ENCODE measurements around the gene SH2D6.

Gene SH2D6

GRCh38 chr2:85396531-85397470 lies 21.7 kb upstream of the SH2D6 start:
- H3K4me3 ChIP-seq, result peak overlapping the region in 1 of 7 experiments; percentile 21

GRCh38 chr2:85397925-85398331 lies 20.6 kb upstream of the SH2D6 start:
- Histone ChIP-seq H3K27ac (peak overlapping the region in 14 of 21 experiments; percentile 25 to 85 (median 63)), H3K4me3 (no peak overlapping the region)

More at GRCh38 chr2:85396531-85397470, 21.7 kb upstream of the SH2D6 start:
- peak overlapping the region in 19 of 21 experiments; percentile 7 to 85 (median 60) for H3K27ac ChIP-seq

- no peak overlapping the region for H3K4me3 ChIP-seq
- peak overlapping the region in 14 of 21 experiments; percentile 6 to 85 (median 63) for H3K27ac ChIP-seq
Observed at GRCh38 chr2:85398426-85399182, 19.9 kb upstream of the SH2D6 start.

- peak overlapping the region in 6 of 21 experiments; percentile 6 to 84 (median 56) for H3K27ac ChIP-seq
- H3K4me3 ChIP-seq, result no peak overlapping the region
Observed at GRCh38 chr2:85399183-85399455, 19.4 kb upstream of the SH2D6 start.

- Histone ChIP-seq H3K4me3 (no peak overlapping the region), H3K27ac (no peak overlapping the region)
Observed at GRCh38 chr2:85400023-85400422, 18.5 kb upstream of the SH2D6 start.

GRCh38 chr2:85400541-85401463 lies 17.7 kb upstream of the SH2D6 start:
- H3K27ac ChIP-seq, result no peak overlapping the region
- H3K4me3 ChIP-seq, result no peak overlapping the region

GRCh38 chr2:85401464-85401805 lies 17.1 kb upstream of the SH2D6 start:
- Histone ChIP-seq H3K27ac (no peak overlapping the region), H3K4me3 (no peak overlapping the region)

GRCh38 chr2:85401844-85402243 lies 16.7 kb upstream of the SH2D6 start:
- Histone ChIP-seq H3K4me3 (no peak overlapping the region), H3K27ac (no peak overlapping the region)

GRCh38 chr2:85405201-85406059 lies 13.1 kb upstream of the SH2D6 start:
- Histone ChIP-seq H3K27ac (peak overlapping the region in 17 of 21 experiments; percentile 19 to 91 (median 64)), H3K4me3 (no peak overlapping the region)

- Histone ChIP-seq H3K27ac (peak within 1 kb of the TSS in 20 of 21 experiments; percentile 71 to 92 (median 83)), H3K4me3 (peak within 1 kb of the TSS; percentile 12 to 41 (median 32))
Observed at GRCh38 chr2:85409845-85410583, 8.5 kb upstream of the SH2D6 start, which contains the start of gene CAPG. Gene CAPG (minus strand): TSS chr2:85410366. CDS start chr2:85402145, 8,221 bp downstream.

GRCh38 chr2:85410584-85411404 lies 7.7 kb upstream of the SH2D6 start:
- Histone ChIP-seq H3K27ac (peak overlapping the region in 20 of 21 experiments; percentile 71 to 92 (median 83)), H3K4me3 (peak overlapping the region in 5 of 7 experiments; percentile 16 to 41 (median 33))

- peak overlapping the region in 16 of 21 experiments; percentile 10 to 92 (median 82) for H3K27ac ChIP-seq
- no peak overlapping the region for H3K4me3 ChIP-seq
Observed at GRCh38 chr2:85411405-85411748, 7.1 kb upstream of the SH2D6 start.

GRCh38 chr2:85413592-85414420 lies 4.7 kb upstream of the SH2D6 start:
- Histone ChIP-seq H3K27ac (peak overlapping the region; percentile 20 to 95 (median 89)), H3K4me3 (peak overlapping the region; percentile 34 to 58 (median 46))

- peak overlapping the region in 18 of 21 experiments; percentile 80 to 95 (median 90) for H3K27ac ChIP-seq
- H3K4me3 ChIP-seq, result peak overlapping the region in 2 of 7 experiments; percentile 45 to 53
Observed at GRCh38 chr2:85414421-85414759, 4.1 kb upstream of the SH2D6 start.

- H3K27ac ChIP-seq, result peak overlapping the region in 13 of 21 experiments; percentile 80 to 95 (median 92)
- H3K4me3 ChIP-seq, result no peak overlapping the region
Observed at GRCh38 chr2:85414761-85415553, 3.6 kb upstream of the SH2D6 start.

All from skin epidermis (tissue), 12 donors.